NOMO-1 (cell line): Measurements from ENCODE around the gene ZC3H6.
A peak's percentile ranks its signal among the peaks of the same experiment; 100 is the strongest.

Source experiments
- DNase-seq, 2 experiments: peaks; one replicate each; lab custom pipeline; 2025; ENCODE audit not compliant: unreplicated experiment in 2 of 2; lab: John Stamatoyannopoulos, UW

The ZC3H6 gene, protein sequence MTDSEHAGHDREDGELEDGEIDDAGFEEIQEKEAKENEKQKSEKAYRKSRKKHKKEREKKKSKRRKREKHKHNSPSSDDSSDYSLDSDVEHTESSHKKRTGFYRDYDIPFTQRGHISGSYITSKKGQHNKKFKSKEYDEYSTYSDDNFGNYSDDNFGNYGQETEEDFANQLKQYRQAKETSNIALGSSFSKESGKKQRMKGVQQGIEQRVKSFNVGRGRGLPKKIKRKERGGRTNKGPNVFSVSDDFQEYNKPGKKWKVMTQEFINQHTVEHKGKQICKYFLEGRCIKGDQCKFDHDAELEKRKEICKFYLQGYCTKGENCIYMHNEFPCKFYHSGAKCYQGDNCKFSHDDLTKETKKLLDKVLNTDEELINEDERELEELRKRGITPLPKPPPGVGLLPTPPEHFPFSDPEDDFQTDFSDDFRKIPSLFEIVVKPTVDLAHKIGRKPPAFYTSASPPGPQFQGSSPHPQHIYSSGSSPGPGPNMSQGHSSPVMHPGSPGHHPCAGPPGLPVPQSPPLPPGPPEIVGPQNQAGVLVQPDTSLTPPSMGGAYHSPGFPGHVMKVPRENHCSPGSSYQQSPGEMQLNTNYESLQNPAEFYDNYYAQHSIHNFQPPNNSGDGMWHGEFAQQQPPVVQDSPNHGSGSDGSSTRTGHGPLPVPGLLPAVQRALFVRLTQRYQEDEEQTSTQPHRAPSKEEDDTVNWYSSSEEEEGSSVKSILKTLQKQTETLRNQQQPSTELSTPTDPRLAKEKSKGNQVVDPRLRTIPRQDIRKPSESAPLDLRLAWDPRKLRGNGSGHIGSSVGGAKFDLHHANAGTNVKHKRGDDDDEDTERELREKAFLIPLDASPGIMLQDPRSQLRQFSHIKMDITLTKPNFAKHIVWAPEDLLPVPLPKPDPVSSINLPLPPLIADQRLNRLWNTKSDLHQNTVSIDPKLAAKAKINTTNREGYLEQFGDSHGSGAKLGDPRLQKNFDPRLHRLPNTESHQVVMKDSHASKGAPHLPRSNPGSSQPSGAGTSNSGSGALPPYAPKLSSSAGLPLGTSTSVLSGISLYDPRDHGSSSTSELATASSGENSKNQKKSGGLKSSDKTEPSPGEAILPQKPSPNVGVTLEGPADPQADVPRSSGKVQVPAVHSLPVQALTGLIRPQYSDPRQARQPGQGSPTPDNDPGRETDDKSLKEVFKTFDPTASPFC

DNA sequence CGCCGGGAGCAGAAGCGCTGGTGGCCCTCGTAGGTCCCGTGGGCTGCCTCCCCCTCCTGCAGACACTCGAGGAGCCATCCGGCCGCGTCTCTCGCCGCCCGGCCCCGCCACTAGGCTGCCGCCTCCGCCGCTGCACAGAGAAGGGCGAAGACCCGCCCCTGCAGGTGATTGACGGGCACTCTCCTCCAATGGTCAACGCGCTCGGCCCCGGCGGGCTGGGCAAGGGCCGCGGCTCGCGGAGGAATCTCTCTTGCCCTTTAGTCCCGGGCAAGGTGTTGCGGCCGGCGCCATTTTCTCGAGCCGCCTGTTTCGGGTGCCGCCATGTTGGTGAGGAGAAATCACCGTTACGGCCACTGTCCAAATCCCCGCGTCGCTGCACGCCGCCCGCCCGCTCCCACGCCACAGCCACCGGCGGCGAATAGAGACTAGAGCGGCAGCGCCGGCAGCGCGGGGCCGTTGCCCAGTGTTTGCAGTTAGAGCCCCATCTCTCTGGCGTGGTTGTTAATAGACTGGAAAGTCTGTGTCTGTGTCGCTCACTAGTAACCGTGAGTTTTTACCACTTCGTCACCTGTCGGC lies at the start of gene ZC3H6:
Gene ZC3H6, plus strand, starts transcription at position 287 of the 576 bp plus-strand sequence. CDS start 398 bp downstream, outside the sequence.
- peak; percentile 94 to 98 for DNase-seq

GRCh38 chr2:112229348-112229747 lies 46.0 kb upstream of the ZC3H6 start:
- DNase-seq = no peak

GRCh38 chr2:112230371-112230770 lies 45.0 kb upstream of the ZC3H6 start:
- no peak for DNase-seq

- DNase-seq = no peak
Measured at GRCh38 chr2:112239862-112240261, 35.5 kb upstream of the ZC3H6 start.

GRCh38 chr2:112242384-112242783 lies 33.0 kb upstream of the ZC3H6 start:
- no peak for DNase-seq

GRCh38 chr2:112243233-112243632 lies 32.2 kb upstream of the ZC3H6 start:
- DNase-seq = no peak

DNA sequence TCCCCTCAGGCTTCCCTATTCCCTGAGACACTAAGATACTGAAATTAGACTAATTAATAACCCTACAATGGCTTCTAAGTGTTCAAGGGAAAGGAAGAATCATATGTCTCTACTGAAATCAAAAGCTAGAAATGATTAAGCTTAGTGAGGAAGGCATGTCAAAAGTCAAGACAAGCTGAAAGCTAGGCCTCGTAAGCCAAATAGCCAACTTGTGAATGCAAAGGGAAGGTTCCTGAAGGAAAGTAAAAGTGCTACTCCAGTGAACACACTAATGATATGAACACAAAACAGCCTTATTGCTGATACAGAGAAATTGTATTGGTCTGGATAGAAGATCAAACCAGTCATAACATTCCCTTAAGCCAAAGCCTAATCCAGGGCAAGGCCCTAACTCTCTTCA lies 30.5 kb upstream of the ZC3H6 start:
- no peak for DNase-seq

GRCh38 chr2:112251271-112251670 lies 24.1 kb upstream of the ZC3H6 start:
- DNase-seq = no peak

DNA sequence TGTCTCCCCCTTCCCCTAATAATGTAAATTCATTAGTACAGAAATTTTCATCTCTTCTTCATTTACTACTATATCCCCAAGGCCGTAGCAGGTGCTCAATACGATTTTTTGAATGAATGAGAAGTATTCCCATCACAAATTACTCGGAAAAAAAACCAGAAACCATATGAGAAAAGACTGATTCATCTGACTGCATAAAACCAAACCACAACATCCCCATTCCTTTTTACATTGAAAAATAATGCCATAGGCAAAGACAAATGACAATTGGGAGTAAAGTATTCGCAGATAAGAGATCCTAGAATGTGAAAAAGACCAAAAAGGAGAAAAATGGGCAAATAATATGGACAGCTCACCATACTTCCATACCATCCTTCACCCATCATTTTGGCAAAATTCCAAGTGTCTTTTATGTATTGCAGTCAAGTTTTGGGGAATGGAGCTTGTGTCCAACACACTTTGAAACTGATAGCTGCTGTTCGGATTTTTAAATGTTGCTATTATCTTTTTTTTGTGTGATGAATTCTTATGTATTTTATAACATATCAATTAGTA lies 22.1 kb upstream of the ZC3H6 start:
- peak in 1 of 2 experiments; percentile 19 for DNase-seq

DNA sequence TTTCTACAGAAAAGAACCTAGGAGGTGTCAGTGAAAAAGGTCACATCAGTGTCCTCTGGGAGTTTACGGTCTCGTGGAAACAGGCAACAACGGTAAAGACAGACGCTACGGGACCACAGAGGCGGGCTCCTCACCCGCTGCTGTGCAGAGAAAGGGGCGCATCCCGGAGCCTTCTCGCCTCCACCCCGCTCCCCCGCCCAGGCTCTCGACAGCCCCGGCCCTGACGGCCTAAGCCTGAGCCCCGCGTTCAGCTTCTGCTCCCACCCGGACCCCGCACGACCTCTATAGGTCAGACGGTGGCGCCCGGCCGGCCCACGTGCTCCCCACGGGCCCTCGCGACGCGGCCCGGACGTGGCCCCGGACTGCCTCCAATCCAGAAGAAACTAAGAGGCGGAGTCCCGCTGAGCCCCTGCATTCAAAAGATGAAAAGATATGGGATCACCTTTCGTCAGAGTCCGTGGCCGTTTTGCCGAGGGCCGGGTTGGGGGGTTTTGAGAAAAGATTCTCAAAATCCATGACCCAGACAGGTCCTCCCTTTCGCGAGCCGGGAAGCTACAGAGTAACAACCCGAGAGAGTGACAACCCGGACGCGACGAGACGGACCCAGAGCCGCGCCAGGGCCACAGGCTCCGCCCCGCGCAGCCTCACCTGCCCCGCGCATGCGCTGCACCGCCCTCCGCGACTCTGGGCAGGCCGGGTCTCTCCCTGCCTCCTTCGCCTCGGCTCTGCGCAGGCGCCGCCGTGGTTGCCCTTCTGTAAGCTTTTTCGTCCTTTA lies 20.7 kb upstream of the ZC3H6 start, which contains the start of gene ZC3H8:
Gene ZC3H8, minus strand, starts transcription at position 577 of the 775 bp plus-strand sequence. Its CDS starts 61 bp downstream, at position 516.
- peak; percentile 88 to 95 for DNase-seq

- peak; percentile 48 to 77 for DNase-seq
Measured at GRCh38 chr2:112255875-112256274, 19.5 kb upstream of the ZC3H6 start.

GRCh38 chr2:112256654-112257053 lies 18.7 kb upstream of the ZC3H6 start:
- no peak for DNase-seq

- no peak for DNase-seq
Measured at GRCh38 chr2:112257575-112257974, 17.8 kb upstream of the ZC3H6 start.

DNA sequence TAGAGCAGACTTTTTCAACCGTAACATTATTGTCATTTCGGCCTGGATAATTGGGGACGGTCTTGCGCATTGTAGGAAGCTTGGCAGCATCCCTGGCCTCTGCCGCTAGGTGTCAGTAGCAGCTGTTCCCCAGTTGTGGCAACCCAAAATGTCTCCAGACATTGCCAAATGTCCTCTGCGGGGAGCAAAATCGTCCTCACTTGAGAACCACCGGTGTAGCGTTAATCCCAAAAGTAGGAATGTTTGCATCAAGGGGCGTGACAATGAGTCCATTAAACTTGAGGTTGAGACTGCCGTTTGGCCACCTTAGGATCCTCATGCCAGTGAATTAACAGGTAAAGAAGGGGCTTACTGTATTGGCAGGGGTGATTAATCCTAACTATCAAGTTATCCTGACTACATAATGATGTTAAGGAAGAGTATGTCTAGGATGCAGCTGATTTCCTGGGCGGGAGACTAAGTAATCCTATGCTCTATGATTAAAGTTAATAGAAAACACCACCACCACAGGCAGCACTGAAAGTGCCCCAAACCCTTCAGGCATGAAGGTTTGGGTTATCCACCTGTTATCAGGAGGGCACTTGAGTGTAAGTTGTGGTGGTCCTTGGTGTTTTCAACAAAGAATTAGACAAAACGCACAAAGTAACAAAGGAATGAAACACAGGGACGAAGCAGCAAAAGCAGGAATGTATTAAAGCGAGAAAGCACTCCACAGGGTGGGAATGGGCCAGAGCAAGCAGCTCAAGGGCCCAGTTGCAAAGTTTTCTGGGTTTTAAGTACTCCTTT lies 15.7 kb upstream of the ZC3H6 start:
- DNase-seq = peak; percentile 76 to 90

GRCh38 chr2:112260295-112260625 lies 15.1 kb upstream of the ZC3H6 start:
- no peak for DNase-seq

DNA sequence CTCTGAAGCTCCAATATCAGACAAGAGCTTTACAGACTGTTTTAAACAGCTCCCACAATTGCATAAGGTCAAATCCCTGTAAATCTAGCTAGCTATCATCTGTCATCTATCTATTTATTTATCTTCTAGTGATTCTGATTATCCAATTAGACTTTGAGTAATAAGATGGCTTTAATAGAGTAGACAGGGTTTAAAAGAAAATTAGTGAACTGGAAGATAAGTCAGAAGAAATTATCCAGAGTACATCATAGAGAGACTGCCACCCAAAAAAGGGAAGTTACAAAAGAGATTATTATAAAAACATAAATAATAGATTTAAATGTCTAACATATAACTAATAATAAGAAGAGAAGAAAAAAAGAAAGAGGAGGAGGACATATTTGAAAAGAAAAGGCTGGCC lies 12.5 kb upstream of the ZC3H6 start:
- no peak for DNase-seq

DNA sequence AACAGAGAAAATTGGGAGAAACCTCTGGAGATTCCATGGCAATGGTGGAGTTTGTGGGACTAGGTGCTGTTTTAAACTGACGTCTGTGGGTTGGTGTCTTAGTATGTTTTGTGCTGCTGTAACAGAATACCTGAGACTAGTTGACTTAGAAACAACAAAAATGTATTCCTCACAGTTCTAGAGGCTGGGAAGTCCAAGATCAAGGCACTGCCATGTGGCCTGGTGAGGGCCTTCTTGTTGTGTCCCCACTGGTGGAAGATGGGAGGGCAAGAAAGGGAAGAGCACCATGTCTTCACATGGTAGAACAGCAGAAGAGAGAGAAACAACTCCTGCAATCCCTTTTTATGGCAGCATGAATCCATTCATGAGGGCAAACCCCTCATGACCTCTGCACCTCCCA lies 6.8 kb upstream of the ZC3H6 start:
- no peak for DNase-seq

DNA sequence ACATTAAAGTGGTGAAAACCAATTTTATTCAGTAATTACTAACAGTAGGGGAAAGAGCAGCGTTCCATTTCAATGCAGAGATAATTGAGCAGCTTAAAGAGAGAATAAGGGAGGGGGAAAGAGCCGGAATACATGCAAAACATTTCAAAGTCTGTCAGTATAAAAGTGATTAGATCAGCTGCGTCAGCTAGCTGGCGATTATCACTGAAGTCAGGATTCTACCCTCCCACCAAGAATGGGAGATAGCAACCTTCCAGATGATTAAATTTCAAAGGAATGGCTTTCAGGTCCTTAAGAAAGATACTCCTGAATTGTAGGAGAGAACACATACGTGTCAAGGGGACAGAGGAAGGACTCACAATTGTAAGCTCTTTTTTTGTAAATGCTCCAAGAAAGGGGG lies 2.7 kb upstream of the ZC3H6 start:
- DNase-seq = no peak

- DNase-seq = no peak
Measured at GRCh38 chr2:112273349-112273748, 2.0 kb upstream of the ZC3H6 start.
